CD8-positive, alpha-beta memory T cell (primary cell): ENCODE data around the gene NLGN2. TPM values are rescaled to one million over a fixed set of nuclear protein-coding genes. Genes with fewer than 3 reads are reported as not detected.
"Not testable (repeated sequence)": the region's sequence is repeated elsewhere in the genome, so short reads cannot be mapped to it uniquely, and the experiment has no call there.

ENCODE experiments used
- CTCF ChIA-PET: fragments of 350-600 bp; sonication (Branson Sonifier 250); formaldehyde crosslinking; loops from one replicate; lab custom pipeline; 2021; ENCODE audit warnings: antibody characterized with exemption; lab: Charles Lee
- POLR2A ChIA-PET: fragments of 350-600 bp; sonication (Branson Sonifier 250); formaldehyde crosslinking; loops from one replicate; lab custom pipeline; 2021; ENCODE audit warnings: antibody characterized with exemption; lab: Charles Lee
- DNase-seq, 5 donors: peaks; one replicate each; pipeline versions ENCODE4 v3.0.0 to v3.0.0-alpha.2; 2020 to 2022; ENCODE audit warnings: mixed read lengths in 1 of 5
- H3K27ac ChIP-seq: one replicate; pipeline ENCODE4 v1.7.0; 2013; ENCODE audit warnings: low read depth, mild to moderate bottlenecking, low read length, moderate library complexity
- H3K27me3 ChIP-seq: 2 replicates; pipeline ENCODE4 v1.7.0; 2013; ENCODE audit warnings: low read length, mild to moderate bottlenecking; ENCODE audit not compliant: insufficient read depth, poor library complexity, severe bottlenecking
- H3K36me3 ChIP-seq: 2 replicates; pipeline ENCODE4 v1.7.0; 2013; ENCODE audit warnings: mild to moderate bottlenecking, low read length, moderate library complexity; ENCODE audit not compliant: insufficient read depth
- H3K4me1 ChIP-seq: 2 replicates; pipeline ENCODE4 v1.7.0; 2013; ENCODE audit warnings: mild to moderate bottlenecking, low read length, moderate library complexity; ENCODE audit not compliant: insufficient read depth
- H3K4me3 ChIP-seq: 2 replicates; pipeline ENCODE4 v1.7.0; 2013; ENCODE audit warnings: mild to moderate bottlenecking, low read length
- H3K9me3 ChIP-seq: 2 replicates; pipeline ENCODE4 v1.7.0; 2013; ENCODE audit warnings: mild to moderate bottlenecking, low read length
- H3K27ac Mint-ChIP-seq, 8 donors: one replicate each; pipeline ENCODE4 v1.8.0; 2020 to 2021; ENCODE audit warnings: mixed read lengths in 8 of 8, mild to moderate bottlenecking in 6 of 8, inconsistent platforms in 3 of 8, moderate library complexity in 3 of 8
- H3K27me3 Mint-ChIP-seq, 2 donors: one replicate each; pipeline ENCODE4 v1.8.0; 2020 to 2021; ENCODE audit warnings: mixed read lengths in 2 of 2, mild to moderate bottlenecking in 1 of 2, moderate library complexity in 1 of 2
- H3K36me3 Mint-ChIP-seq, 3 donors: one replicate each; pipeline ENCODE4 v1.8.0; 2020 to 2021; ENCODE audit warnings: mixed read lengths in 3 of 3, inconsistent platforms in 1 of 3, mild to moderate bottlenecking in 1 of 3
- H3K4me1 Mint-ChIP-seq, 3 donors: one replicate each; pipeline ENCODE4 v1.8.0; 2020 to 2021; ENCODE audit warnings: mixed read lengths in 3 of 3, inconsistent platforms in 1 of 3, mild to moderate bottlenecking in 1 of 3
- H3K4me3 Mint-ChIP-seq, 7 donors: one replicate each; pipeline ENCODE4 v1.8.0; 2020 to 2021; ENCODE audit warnings: mixed read lengths in 7 of 7, mild to moderate bottlenecking in 6 of 7, moderate library complexity in 4 of 7, inconsistent platforms in 2 of 7
- H3K9me3 Mint-ChIP-seq, 5 donors: one replicate each; pipeline ENCODE4 v1.8.0; 2020 to 2022; ENCODE audit warnings: mixed read lengths in 5 of 5, mild to moderate bottlenecking in 3 of 5, moderate library complexity in 2 of 5, inconsistent platforms in 1 of 5
- polyA plus RNA-seq: library from polyadenylated mRNA; unstranded; fragments of 300-500 nt; fragmentation: Illumina TruSeq; gene quantifications from one replicate; pipeline ENCODE4 v1.2.3, GENCODE V29; 2021
- total RNA-seq, 2 experiments: library from RNA; stranded (reverse); gene quantifications; one replicate each; pipeline ENCODE4 v1.2.3, GENCODE V29; 2021

Gene NLGN2
- total RNA-seq, result 1 to 10 TPM; 5.6 to 6.6 TPM
- polyA plus RNA-seq, result 0.06 TPM

GRCh38 chr17:7407485-7408251 is at the start of gene NLGN2:
TSS of gene NLGN2 (plus strand) at chr17:7407845. CDS start at chr17:7408256, 411 bp downstream.
- peaks cover 0 to 5% (median 0%) of the 10 kb centered on the region in 3 donors for H3K36me3 Mint-ChIP-seq
- peaks cover 16% of the 10 kb centered on the region for H3K4me1 ChIP-seq
- peak within 1 kb of the TSS; percentile 32 to 78 (median 50) for H3K4me3 Mint-ChIP-seq
- H3K36me3 ChIP-seq, result no peaks in the 10 kb centered on the region
- H3K27me3 Mint-ChIP-seq, result peaks cover 0 to 5% of the 10 kb centered on the region in 2 donors
- H3K27ac ChIP-seq, result no peak within 1 kb of the TSS
- H3K4me1 Mint-ChIP-seq, result peaks cover 16 to 38% (median 22%) of the 10 kb centered on the region in 3 donors
- no peaks in the 10 kb centered on the region for H3K9me3 Mint-ChIP-seq
- no peaks in the 10 kb centered on the region for H3K9me3 ChIP-seq
- no peaks in the 10 kb centered on the region for H3K27me3 ChIP-seq
- DNase-seq, result no peak
- CTCF ChIA-PET, result interaction anchor here (0.8 to 2.0 kb wide), 4 partner anchors 24 to 52 kb away, joined by 3 to 7 read pairs (median 5); no protein-coding TSS in a partner anchor
- POLR2A ChIA-PET, result interaction anchor here (0.6 kb wide), 1 partner anchor 76 kb away, joined by 3 read pairs; the partner anchor contains the start of gene POLR2A
- H3K27ac Mint-ChIP-seq, result peak within 1 kb of the TSS in 5 of 8 donors; percentile 15 to 76 (median 66)
- H3K4me3 ChIP-seq, result no peak within 1 kb of the TSS

- Histone ChIP-seq H3K4me3 (no peak overlapping the region), H3K27ac (no peak overlapping the region), H3K36me3 (no peaks in the 10 kb centered on the region), H3K27me3 (no peaks in the 10 kb centered on the region), H3K9me3 (no peaks in the 10 kb centered on the region), H3K4me1 (no peaks in the 10 kb centered on the region)
- ChIA-PET POLR2A (no interaction called here), CTCF (interaction anchor here (1.5 to 1.7 kb wide), 2 partner anchors 9 to 199 kb away, joined by 3 read pairs; no protein-coding TSS in a partner anchor)
- Mint-ChIP-seq H3K4me3 (no peak overlapping the region), H3K9me3 (no peaks in the 10 kb centered on the region), H3K27me3 (peaks cover 1 to 5% of the 10 kb centered on the region in 2 donors), H3K4me1 (no peaks in the 10 kb centered on the region), H3K36me3 (no peaks in the 10 kb centered on the region), H3K27ac (no peak overlapping the region)
- DNase-seq, result no peak
Observed at GRCh38 chr17:7361906-7362305, 45.7 kb upstream of the NLGN2 start.

GRCh38 chr17:7363311-7363710 is 44.3 kb upstream of the NLGN2 start:
- H3K4me3 ChIP-seq, result no peak overlapping the region
- H3K27me3 Mint-ChIP-seq, result peaks cover 1 to 5% of the 10 kb centered on the region in 2 donors

GRCh38 chr17:7365963-7366362 is 41.7 kb upstream of the NLGN2 start:
- H3K9me3 ChIP-seq, H3K27ac Mint-ChIP-seq, H3K4me1 ChIP-seq, H3K4me1 Mint-ChIP-seq, H3K27ac ChIP-seq, H3K27me3 Mint-ChIP-seq, H3K4me3 ChIP-seq, DNase-seq, H3K27me3 ChIP-seq, POLR2A ChIA-PET, H3K9me3 Mint-ChIP-seq, H3K36me3 Mint-ChIP-seq, H3K4me3 Mint-ChIP-seq, H3K36me3 ChIP-seq: not testable (repeated sequence)
- CTCF ChIA-PET, result interaction anchor here (1.0 to 1.1 kb wide), 2 partner anchors 8 to 195 kb away, joined by 3 to 4 read pairs; no protein-coding TSS in a partner anchor

More at GRCh38 chr17:7363311-7363710, 44.3 kb upstream of the NLGN2 start:
- no peak overlapping the region for H3K27ac Mint-ChIP-seq
- H3K9me3 Mint-ChIP-seq, result no peaks in the 10 kb centered on the region
- POLR2A ChIA-PET, result no interaction called here
- Histone ChIP-seq H3K36me3 (no peaks in the 10 kb centered on the region), H3K4me1 (no peaks in the 10 kb centered on the region), H3K27me3 (no peaks in the 10 kb centered on the region), H3K9me3 (no peaks in the 10 kb centered on the region), H3K27ac (no peak overlapping the region)
- no peak for DNase-seq
- H3K36me3 Mint-ChIP-seq, result no peaks in the 10 kb centered on the region
- H3K4me3 Mint-ChIP-seq, result no peak overlapping the region
- no peaks in the 10 kb centered on the region for H3K4me1 Mint-ChIP-seq
- CTCF ChIA-PET, result no interaction called here

GRCh38 chr17:7367083-7367482 is 40.6 kb upstream of the NLGN2 start:
- H3K36me3 Mint-ChIP-seq, result no peaks in the 10 kb centered on the region
- CTCF ChIA-PET, result no interaction called here
- H3K27me3 Mint-ChIP-seq, result peaks cover 0 to under 1% of the 10 kb centered on the region in 2 donors
- H3K9me3 Mint-ChIP-seq, result no peaks in the 10 kb centered on the region
- H3K27ac Mint-ChIP-seq, result peak overlapping the region in 1 of 8 donors; percentile 41
- Histone ChIP-seq H3K27ac (no peak overlapping the region), H3K27me3 (no peaks in the 10 kb centered on the region), H3K4me1 (no peaks in the 10 kb centered on the region), H3K36me3 (no peaks in the 10 kb centered on the region), H3K4me3 (no peak overlapping the region), H3K9me3 (no peaks in the 10 kb centered on the region)
- POLR2A ChIA-PET, result no interaction called here
- no peaks in the 10 kb centered on the region for H3K4me1 Mint-ChIP-seq
- no peak for DNase-seq
- no peak overlapping the region for H3K4me3 Mint-ChIP-seq

- Mint-ChIP-seq H3K36me3 (no peaks in the 10 kb centered on the region), H3K27me3 (peaks cover 0 to 2% of the 10 kb centered on the region in 2 donors), H3K27ac (no peak overlapping the region), H3K9me3 (no peaks in the 10 kb centered on the region), H3K4me1 (no peaks in the 10 kb centered on the region), H3K4me3 (no peak overlapping the region)
- ChIA-PET CTCF (interaction anchor here (1.9 kb wide), 1 partner anchor 16 kb away, joined by 5 read pairs; no protein-coding TSS in a partner anchor), POLR2A (interaction anchor here (0.6 kb wide), 1 partner anchor 94 kb away, joined by 6 read pairs; no protein-coding TSS in a partner anchor)
- H3K9me3 ChIP-seq, result no peaks in the 10 kb centered on the region
- no peaks in the 10 kb centered on the region for H3K27me3 ChIP-seq
- no peaks in the 10 kb centered on the region for H3K4me1 ChIP-seq
- DNase-seq, result no peak
- no peak overlapping the region for H3K4me3 ChIP-seq
- no peaks in the 10 kb centered on the region for H3K36me3 ChIP-seq
- no peak overlapping the region for H3K27ac ChIP-seq
Observed at GRCh38 chr17:7367918-7368598, 39.6 kb upstream of the NLGN2 start.

GRCh38 chr17:7368599-7368994 is 39.0 kb upstream of the NLGN2 start:
- H3K9me3 ChIP-seq, H3K4me1 ChIP-seq, H3K27me3 Mint-ChIP-seq, H3K36me3 Mint-ChIP-seq, H3K27me3 ChIP-seq, H3K9me3 Mint-ChIP-seq, DNase-seq, H3K27ac Mint-ChIP-seq, POLR2A ChIA-PET, H3K27ac ChIP-seq, H3K4me1 Mint-ChIP-seq, H3K36me3 ChIP-seq, H3K4me3 ChIP-seq, H3K4me3 Mint-ChIP-seq: not testable (repeated sequence)
- CTCF ChIA-PET, result interaction anchor here (1.9 to 2.1 kb wide), 2 partner anchors 13 to 15 kb away, joined by 5 to 7 read pairs; no protein-coding TSS in a partner anchor

- Histone ChIP-seq H3K27me3 (no peaks in the 10 kb centered on the region), H3K4me1 (no peaks in the 10 kb centered on the region), H3K4me3 (no peak overlapping the region), H3K36me3 (no peaks in the 10 kb centered on the region), H3K9me3 (no peaks in the 10 kb centered on the region), H3K27ac (no peak overlapping the region)
- Mint-ChIP-seq H3K4me1 (no peaks in the 10 kb centered on the region), H3K27me3 (peaks cover 2 to 4% of the 10 kb centered on the region in 2 donors), H3K4me3 (no peak overlapping the region), H3K36me3 (no peaks in the 10 kb centered on the region), H3K27ac (no peak overlapping the region), H3K9me3 (no peaks in the 10 kb centered on the region)
- DNase-seq, result no peak
- ChIA-PET CTCF (interaction anchor here (2.1 to 3.1 kb wide), 2 partner anchors 14 to 67 kb away, joined by 7 to 14 read pairs; no protein-coding TSS in a partner anchor), POLR2A (no interaction called here)
Observed at GRCh38 chr17:7369825-7370224, 37.8 kb upstream of the NLGN2 start.
